GM21526 (cell line): ENCODE data around the gene SENP6.
"Not testable (repeated sequence)": the region's sequence is repeated elsewhere in the genome, so short reads cannot be mapped to it uniquely, and the experiment has no call there.

Experiments used
- ATAC-seq: cut with Tn5 transposase; IDR thresholded peaks from one replicate; pipeline ENCODE4 v1.9.1; 2021; ENCODE audit warnings: moderate library complexity; ENCODE audit not compliant: unreplicated experiment, low FRiP score

Gene SENP6

GRCh38 chr6:75605635-75606034, 4.0 kb downstream of the SENP6 start:
- no peak for ATAC-seq

- ATAC-seq = no peak
These were observed 6.6 kb downstream of the SENP6 start for GRCh38 chr6:75608304-75608703.

DNA sequence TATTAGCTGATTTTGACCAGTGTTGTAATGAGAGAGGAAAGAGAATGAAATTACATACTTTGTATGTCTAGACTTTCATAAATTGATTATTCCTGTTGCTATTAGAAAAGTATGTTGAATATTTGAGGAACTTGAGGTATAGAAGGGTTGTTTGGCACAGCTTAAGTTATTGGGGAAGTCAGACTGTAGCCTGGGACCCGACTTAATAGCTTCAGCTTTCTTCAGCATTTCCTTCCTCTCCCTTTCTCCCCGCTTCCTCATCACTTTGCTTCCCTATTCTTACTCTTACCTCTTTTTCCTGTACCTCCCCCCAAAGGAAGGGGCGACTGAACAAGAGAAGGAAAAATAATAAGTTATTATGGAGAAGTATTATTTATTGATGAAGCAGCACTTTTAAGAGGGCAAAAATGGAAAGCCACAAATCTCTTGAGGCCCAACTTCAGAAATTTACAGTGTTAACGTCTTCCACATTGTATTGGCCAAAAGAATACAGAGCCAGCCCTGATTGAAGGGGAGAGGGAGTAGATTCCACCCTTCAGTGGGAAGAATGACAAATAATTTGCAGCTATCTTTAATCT, 7.4 kb downstream of the SENP6 start:
- ATAC-seq = no peak

GRCh38 chr6:75609639-75610590, 8.2 kb downstream of the SENP6 start:
- ATAC-seq = no peak

DNA sequence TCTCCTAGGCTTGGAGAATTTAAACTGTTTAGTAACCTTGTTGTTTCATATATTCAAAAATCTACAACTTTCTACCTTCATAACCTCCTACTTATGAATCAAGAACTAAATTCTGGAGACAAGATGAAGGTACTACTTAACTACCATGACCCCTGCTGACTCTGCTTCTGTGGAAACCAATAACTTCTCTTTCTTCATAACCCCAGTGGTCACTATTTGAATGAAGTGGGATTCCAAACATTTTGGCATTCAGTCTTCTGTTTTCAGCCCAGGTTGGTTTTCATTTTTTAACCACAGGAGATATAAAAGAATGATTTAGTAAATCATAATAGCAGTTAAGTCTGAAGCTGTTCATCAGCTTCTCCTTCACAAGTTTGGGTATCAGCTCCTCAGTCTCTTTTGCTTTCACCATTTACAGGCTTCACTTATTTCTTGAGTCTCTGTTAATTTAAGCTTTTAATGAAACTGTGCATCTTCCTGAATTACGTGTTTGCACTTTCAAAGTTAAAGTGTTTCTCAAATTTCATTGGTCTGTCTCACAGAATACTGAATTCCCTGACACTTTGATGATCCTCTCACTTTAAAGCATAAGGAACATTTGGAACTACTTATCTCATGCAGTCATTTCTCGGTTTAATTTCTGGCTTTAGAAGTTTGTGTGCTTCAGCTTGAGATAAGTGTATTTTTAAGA, 9.5 kb downstream of the SENP6 start:
- no peak for ATAC-seq

DNA sequence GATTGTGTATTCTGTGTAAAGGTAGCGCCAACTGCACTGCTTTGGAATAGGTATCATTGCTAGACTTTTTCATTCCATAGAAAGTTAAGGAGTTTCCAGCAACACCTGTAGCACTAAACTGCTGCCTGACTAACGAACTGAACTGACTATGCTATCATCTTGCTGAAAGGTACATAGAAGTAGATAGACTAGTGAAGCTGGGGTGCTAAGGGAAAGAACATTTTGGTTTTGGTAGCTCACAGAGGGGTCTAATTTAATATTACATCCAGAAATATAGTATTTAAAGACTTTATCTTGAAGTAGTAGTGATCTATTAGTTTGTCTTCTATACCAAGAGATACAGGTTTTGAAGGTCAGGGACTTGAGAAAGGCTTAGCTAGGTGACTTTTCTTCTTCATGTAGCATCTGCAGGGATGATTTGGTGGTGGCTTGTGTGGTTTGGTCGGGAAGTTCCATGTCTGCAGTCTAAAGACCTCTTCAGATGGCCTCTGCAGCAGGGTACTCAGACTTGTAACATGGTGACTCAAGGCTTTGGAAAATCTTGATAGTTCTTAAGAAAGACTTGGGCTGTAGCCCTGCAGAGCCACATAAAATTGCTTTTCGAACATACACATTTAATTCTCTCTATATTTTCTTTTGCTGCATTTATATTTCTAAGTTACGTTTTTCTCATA, 10.2 kb downstream of the SENP6 start:
- ATAC-seq = peak; percentile 37

- no peak for ATAC-seq
These were observed 10.8 kb downstream of the SENP6 start for GRCh38 chr6:75612434-75612833.

- ATAC-seq = no peak
These were observed 11.4 kb downstream of the SENP6 start for GRCh38 chr6:75613056-75613501.

GRCh38 chr6:75618437-75618836, 16.8 kb downstream of the SENP6 start:
- no peak for ATAC-seq

- ATAC-seq = no peak
These were observed 17.7 kb downstream of the SENP6 start for GRCh38 chr6:75619230-75619899.

DNA sequence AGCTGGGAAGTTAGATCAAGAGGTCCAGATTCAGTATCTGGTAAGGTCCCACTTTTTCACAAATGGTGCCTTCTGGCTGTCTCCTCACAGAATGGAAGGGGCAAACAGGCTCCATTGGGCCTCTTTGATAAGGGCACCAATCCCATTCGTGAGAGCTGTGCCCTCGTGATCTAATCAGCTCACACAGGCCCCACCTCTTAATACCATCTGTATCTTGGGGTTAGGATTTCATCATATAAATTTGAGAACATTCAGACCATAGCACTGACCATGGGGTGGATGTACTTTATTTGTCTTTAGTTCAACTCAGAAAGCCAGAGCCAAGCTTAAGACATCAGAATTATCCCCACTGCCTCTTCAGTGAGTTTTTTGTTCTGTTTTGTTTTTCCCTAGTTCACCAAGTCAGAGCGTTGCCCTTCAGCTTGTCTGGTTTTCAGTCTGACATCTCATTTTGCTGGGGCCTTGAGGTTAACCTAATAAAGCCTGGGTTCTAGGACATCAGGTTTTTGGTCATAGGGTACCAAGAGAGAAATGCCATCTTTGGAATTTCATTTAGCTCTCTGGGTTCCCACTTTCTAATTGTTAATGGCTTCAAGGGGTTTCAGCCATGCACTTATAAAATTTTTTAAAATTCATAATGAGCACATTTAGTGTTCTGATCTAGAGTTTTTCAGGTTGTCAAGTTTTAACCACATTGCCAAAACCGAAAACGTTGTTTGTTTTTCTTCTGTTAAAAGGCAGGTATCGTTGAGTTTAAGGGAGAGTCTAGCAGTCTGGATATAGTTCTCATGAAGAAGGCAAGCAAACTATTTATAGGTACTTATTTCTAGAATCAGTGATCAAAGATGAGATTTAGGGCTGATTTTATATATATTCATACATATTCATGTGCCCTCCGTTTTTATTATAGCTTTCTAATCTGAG, 19.0 kb downstream of the SENP6 start:
- no peak for ATAC-seq

DNA sequence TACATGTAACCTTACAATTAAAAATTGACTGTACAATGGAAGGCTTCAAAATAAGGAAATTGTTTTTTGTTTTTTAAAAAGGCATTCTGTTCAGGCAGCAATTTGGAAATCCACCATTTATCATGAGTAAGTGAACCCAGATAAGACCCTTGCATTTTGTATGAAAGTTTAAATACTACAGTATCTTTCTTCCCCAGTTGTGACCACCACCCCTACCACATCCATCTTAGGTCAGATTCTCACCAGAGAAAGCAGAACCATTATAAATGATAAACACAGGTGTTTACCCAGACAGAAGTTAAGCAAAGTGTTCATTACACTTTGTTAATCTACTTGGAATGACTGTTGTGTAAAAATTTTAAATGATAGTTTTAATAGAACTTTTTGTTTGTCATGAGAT, 20.2 kb downstream of the SENP6 start:
- ATAC-seq = no peak

- ATAC-seq = no peak
These were observed 21.8 kb downstream of the SENP6 start for GRCh38 chr6:75623491-75623890.

DNA sequence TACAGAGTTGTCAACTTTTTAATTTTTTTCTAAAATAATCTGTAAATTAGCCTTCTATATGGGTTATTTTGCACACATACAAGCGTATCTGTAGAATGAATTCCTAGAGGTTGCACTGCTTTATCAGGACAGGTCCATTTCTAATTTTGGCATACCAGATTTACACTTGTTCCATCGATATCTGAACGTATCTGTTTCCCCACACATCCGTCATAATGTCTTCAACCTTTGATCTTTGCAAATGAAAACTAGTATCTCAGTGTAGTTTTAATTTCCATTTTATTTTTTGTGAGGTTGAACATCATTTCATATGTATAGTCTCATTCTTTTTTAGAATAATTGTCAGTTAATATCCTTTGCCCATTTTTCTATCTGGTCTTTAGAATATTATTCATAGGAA, 22.7 kb downstream of the SENP6 start:
- no peak for ATAC-seq

- ATAC-seq = no peak
These were observed 23.3 kb downstream of the SENP6 start for GRCh38 chr6:75624988-75625387.

GRCh38 chr6:75626561-75626960, 24.9 kb downstream of the SENP6 start:
- ATAC-seq = no peak

- ATAC-seq = not testable (repeated sequence)
These were observed 26.0 kb downstream of the SENP6 start for GRCh38 chr6:75627708-75628107.

- ATAC-seq = no peak
These were observed 30.4 kb downstream of the SENP6 start for GRCh38 chr6:75631859-75632635.
